Neural cell (in vitro differentiated cells): ENCODE results near the gene PRKCA. TPM values are rescaled to one million over a fixed set of nuclear protein-coding genes. Genes with fewer than 3 reads are reported as not detected.

Experiments
- H2AFZ ChIP-seq: fragments of 200-600, 300-800 bp; sonication (generic), shearing (Covaris generic); 2 replicates; pipeline ENCODE4 v1.6.0; 2014; ENCODE audit warnings: low read depth, mild to moderate bottlenecking, antibody characterized with exemption, low read length, moderate library complexity
- H3F3A ChIP-seq: fragments of 200-600 bp; shearing (Covaris generic); 2 replicates; pipeline ENCODE4 v1.6.1; 2016; ENCODE audit warnings: mild to moderate bottlenecking, moderate library complexity, mixed read lengths, antibody characterized with exemption, low read length; ENCODE audit not compliant: insufficient read depth, poor library complexity, severe bottlenecking
- H3K27ac ChIP-seq: fragments of 200-600, 300-800 bp; sonication (generic), shearing (Covaris generic); 2 replicates; pipeline ENCODE4 v1.5.1; 2014; ENCODE audit warnings: mild to moderate bottlenecking, low read length, moderate library complexity
- H3K27me3 ChIP-seq: fragments of 300-800, 200-600 bp; sonication (generic), shearing (Covaris generic); 2 replicates; pipeline ENCODE4 v1.6.0; 2014; ENCODE audit warnings: mild to moderate bottlenecking, low read depth, low read length, moderate library complexity; ENCODE audit not compliant: insufficient read depth
- H3K36me3 ChIP-seq: fragments of 300-800, 200-600 bp; sonication (generic), shearing (Covaris generic); 2 replicates; pipeline ENCODE4 v1.5.1; 2014; ENCODE audit warnings: mild to moderate bottlenecking, antibody characterized with exemption, low read length, moderate library complexity; ENCODE audit not compliant: insufficient read depth
- H3K4me2 ChIP-seq: fragments of 300-800, 200-600 bp; sonication (generic), shearing (Covaris generic); 2 replicates; pipeline ENCODE4 v1.6.0; 2014; ENCODE audit warnings: mild to moderate bottlenecking, low read length
- H3K4me3 ChIP-seq: fragments of 300-800, 200-600 bp; sonication (generic), shearing (Covaris generic); 2 replicates; pipeline ENCODE4 v1.5.1; 2014; ENCODE audit warnings: mild to moderate bottlenecking, low read length, moderate library complexity
- H3K79me2 ChIP-seq: fragments of 200-600 bp; shearing (Covaris generic); replicated peaks from 2 replicates; pipeline ENCODE4 v1.6.0; 2014; ENCODE audit warnings: mild to moderate bottlenecking, low read length, moderate library complexity; ENCODE audit not compliant: insufficient read depth
- H3K9ac ChIP-seq: fragments of 300-800, 200-600 bp; sonication (generic), shearing (Covaris generic); 2 replicates; pipeline ENCODE4 v1.6.1; 2016; ENCODE audit warnings: mild to moderate bottlenecking, low read length, mixed read lengths
- H3K9me2 ChIP-seq: fragments of 200-600 bp; shearing (Covaris generic); 2 replicates; pipeline ENCODE4 v1.6.1; 2016; ENCODE audit warnings: mild to moderate bottlenecking, low read length, mixed read lengths; ENCODE audit not compliant: insufficient read depth
- H3K9me3 ChIP-seq: fragments of 200-600, 300-800 bp; sonication (generic), shearing (Covaris generic); 2 replicates; pipeline ENCODE4 v1.6.1; 2016; ENCODE audit warnings: mild to moderate bottlenecking, mixed run types, low read length, moderate library complexity, mixed read lengths
- H4K20me1 ChIP-seq: fragments of 200-600 bp; shearing (Covaris generic); 2 replicates; pipeline ENCODE4 v1.6.1; 2016; ENCODE audit warnings: mild to moderate bottlenecking, mixed run types; ENCODE audit not compliant: insufficient read depth
- CTCF ChIP-seq: fragments of 450-650 bp; IDR thresholded peaks from 2 replicates; pipeline ENCODE4 v1.5.1; 2014; ENCODE audit warnings: antibody characterized with exemption, mild to moderate bottlenecking, moderate library complexity; ENCODE audit not compliant: poor library complexity, severe bottlenecking
- EP300 ChIP-seq: fragments of 450-650 bp; conservative IDR thresholded peaks from 2 replicates; pipeline ENCODE4 v1.6.1; 2014; ENCODE audit warnings: antibody characterized with exemption, mild to moderate bottlenecking, moderate library complexity; ENCODE audit not compliant: poor library complexity, severe bottlenecking
- EZH2 ChIP-seq: fragments of 200-600, 300-800 bp; shearing (Covaris generic), sonication (generic); IDR thresholded peaks from 2 replicates; pipeline ENCODE4 v1.6.1; 2014; ENCODE audit warnings: antibody characterized with exemption, low read length, borderline replicate concordance, mild to moderate bottlenecking; ENCODE audit not compliant: insufficient read depth, poor library complexity, severe bottlenecking
- MXI1 ChIP-seq: fragments of 450-650 bp; conservative IDR thresholded peaks from 2 replicates; pipeline ENCODE4 v1.6.1; 2014; ENCODE audit warnings: antibody characterized with exemption, mild to moderate bottlenecking; ENCODE audit not compliant: poor library complexity, severe bottlenecking
- POLR2AphosphoS5 ChIP-seq: IDR thresholded peaks from 2 replicates; pipeline ENCODE4 v1.6.1; 2012
- RAD21 ChIP-seq: fragments of 450-650 bp; conservative IDR thresholded peaks from 2 replicates; pipeline ENCODE4 v1.6.1; 2014; ENCODE audit warnings: antibody characterized with exemption, mild to moderate bottlenecking, moderate library complexity
- SMC3 ChIP-seq: fragments of 450-650 bp; conservative IDR thresholded peaks from 2 replicates; pipeline ENCODE4 v1.6.1; 2014; ENCODE audit warnings: antibody characterized with exemption, mild to moderate bottlenecking, moderate library complexity; ENCODE audit not compliant: poor library complexity
- TAF1 ChIP-seq: IDR thresholded peaks from 2 replicates; pipeline ENCODE4 v1.6.1; 2012; ENCODE audit warnings: low read depth
- polyA plus RNA-seq: library from polyadenylated mRNA; depleted of rRNA; stranded (reverse); fragments of >200 nt; gene quantifications from 2 replicates; pipeline ENCODE4 v1.2.3, GENCODE V29; 2014
- TF ChIP-seq, protein P1 (sequence below): IDR thresholded peaks from 2 replicates; pipeline ENCODE4 v1.6.1; 2012; ENCODE audit warnings: borderline replicate concordance

The PRKCA gene
- polyA plus RNA-seq, 1 donor from 2014 or later = 5.9 TPM

DNA sequence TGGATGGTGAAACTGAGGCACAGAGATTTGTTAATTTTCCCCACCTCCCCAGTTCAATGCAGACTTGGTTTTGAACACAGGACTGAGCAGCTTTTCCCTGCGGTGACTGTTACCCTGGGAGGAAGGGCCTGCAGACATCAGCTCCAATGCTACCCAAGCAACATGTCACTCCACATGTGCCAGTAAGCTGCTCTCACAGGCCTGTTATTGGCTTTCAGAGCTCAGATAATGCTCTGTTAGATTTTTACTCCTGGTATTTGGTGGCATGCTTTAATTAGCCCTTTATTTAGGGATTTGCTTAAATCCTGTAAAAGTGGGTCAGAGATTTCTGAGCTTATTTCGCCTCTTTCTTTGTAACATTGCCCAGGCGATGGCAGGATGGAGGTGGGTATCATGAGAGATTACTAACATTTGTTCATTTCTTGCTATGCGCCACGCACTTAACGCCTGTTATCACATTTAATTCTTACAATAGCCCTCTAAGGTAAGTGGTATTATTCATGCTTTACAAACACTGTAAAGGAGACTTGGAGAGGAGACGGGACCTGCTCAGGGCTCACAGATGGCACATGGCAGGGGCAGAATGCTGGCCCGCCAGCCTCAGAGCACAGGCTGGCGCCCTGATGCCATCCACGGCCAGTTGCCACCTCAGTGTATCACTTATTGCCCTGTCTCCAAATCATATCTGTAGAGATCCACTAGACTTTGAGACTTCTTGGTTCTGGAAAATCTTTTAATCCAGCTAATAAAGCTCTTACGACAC is 448.5 kb downstream of the PRKCA start:
- Histone ChIP-seq H3K27ac (no peak overlapping the region), H3K9me2 (no peaks in the 10 kb centered on the region), H3F3A (no peaks in the 10 kb centered on the region), H3K79me2 (no peaks in the 10 kb centered on the region), H3K9ac (no peak overlapping the region), H4K20me1 (no peaks in the 10 kb centered on the region), H2AFZ (no peak overlapping the region), H3K4me3 (no peak overlapping the region), H3K4me2 (no peak overlapping the region), H3K9me3 (no peaks in the 10 kb centered on the region), H3K36me3 (no peaks in the 10 kb centered on the region), H3K27me3 (no peaks in the 10 kb centered on the region)
- TF ChIP-seq EP300 = no peak
- no peak for TF ChIP-seq POLR2AphosphoS5
- no peak for TF ChIP-seq RAD21
- no peak for TF ChIP-seq SMC3
- no peak for TF ChIP-seq MXI1
- no peak for TF ChIP-seq CTCF
- no peak for TF ChIP-seq TAF1
- TF ChIP-seq EZH2 = no peak
- TF ChIP-seq, protein P1, sequence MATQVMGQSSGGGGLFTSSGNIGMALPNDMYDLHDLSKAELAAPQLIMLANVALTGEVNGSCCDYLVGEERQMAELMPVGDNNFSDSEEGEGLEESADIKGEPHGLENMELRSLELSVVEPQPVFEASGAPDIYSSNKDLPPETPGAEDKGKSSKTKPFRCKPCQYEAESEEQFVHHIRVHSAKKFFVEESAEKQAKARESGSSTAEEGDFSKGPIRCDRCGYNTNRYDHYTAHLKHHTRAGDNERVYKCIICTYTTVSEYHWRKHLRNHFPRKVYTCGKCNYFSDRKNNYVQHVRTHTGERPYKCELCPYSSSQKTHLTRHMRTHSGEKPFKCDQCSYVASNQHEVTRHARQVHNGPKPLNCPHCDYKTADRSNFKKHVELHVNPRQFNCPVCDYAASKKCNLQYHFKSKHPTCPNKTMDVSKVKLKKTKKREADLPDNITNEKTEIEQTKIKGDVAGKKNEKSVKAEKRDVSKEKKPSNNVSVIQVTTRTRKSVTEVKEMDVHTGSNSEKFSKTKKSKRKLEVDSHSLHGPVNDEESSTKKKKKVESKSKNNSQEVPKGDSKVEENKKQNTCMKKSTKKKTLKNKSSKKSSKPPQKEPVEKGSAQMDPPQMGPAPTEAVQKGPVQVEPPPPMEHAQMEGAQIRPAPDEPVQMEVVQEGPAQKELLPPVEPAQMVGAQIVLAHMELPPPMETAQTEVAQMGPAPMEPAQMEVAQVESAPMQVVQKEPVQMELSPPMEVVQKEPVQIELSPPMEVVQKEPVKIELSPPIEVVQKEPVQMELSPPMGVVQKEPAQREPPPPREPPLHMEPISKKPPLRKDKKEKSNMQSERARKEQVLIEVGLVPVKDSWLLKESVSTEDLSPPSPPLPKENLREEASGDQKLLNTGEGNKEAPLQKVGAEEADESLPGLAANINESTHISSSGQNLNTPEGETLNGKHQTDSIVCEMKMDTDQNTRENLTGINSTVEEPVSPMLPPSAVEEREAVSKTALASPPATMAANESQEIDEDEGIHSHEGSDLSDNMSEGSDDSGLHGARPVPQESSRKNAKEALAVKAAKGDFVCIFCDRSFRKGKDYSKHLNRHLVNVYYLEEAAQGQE = no peak

DNA sequence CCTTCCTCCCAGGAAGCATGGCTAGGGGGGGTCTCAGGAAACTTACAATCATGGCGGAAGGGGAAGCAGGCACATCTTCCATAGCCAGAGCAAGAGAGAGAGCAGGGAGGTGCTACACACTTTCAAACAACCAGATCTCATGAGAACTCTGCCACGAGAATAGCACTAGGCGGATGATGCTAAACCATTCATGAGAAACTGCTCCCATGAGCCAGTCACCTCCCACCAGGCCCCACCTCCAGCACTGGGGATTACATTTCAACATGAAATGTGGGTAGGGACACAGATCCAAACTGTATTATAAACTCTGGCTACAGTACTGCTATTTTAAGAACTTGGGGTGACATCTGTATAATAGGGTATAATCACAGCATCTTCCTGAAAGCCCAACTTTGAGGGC is 449.4 kb downstream of the PRKCA start:
- no peak overlapping the region for H2AFZ ChIP-seq
- H3K4me2 ChIP-seq = no peak overlapping the region
- no peaks in the 10 kb centered on the region for H3K79me2 ChIP-seq
- no peaks in the 10 kb centered on the region for H3K27me3 ChIP-seq
- no peaks in the 10 kb centered on the region for H3K9me3 ChIP-seq
- H4K20me1 ChIP-seq = no peaks in the 10 kb centered on the region
- H3K9me2 ChIP-seq = no peaks in the 10 kb centered on the region
- no peak overlapping the region for H3K9ac ChIP-seq
- TF ChIP-seq SMC3 (no peak), POLR2AphosphoS5 (no peak), MXI1 (no peak), EZH2 (no peak), RAD21 (no peak), TAF1 (no peak), CTCF (no peak), EP300 (no peak)
- TF ChIP-seq, protein P1 = no peak
- H3K36me3 ChIP-seq = no peaks in the 10 kb centered on the region
- H3K27ac ChIP-seq = no peak overlapping the region
- no peaks in the 10 kb centered on the region for H3F3A ChIP-seq
- no peak overlapping the region for H3K4me3 ChIP-seq
